AG08396 (cell line): ENCODE measurements around the gene RBM47.
"Not testable (repeated sequence)": the region's sequence is repeated elsewhere in the genome, so short reads cannot be mapped to it uniquely, and the experiment has no call there.

ENCODE experiments used
- DNase-seq: peaks from one replicate; pipeline ENCODE4 v3.0.0; 2012; ENCODE audit warnings: low spot score, mixed read lengths

The RBM47 gene

DNA sequence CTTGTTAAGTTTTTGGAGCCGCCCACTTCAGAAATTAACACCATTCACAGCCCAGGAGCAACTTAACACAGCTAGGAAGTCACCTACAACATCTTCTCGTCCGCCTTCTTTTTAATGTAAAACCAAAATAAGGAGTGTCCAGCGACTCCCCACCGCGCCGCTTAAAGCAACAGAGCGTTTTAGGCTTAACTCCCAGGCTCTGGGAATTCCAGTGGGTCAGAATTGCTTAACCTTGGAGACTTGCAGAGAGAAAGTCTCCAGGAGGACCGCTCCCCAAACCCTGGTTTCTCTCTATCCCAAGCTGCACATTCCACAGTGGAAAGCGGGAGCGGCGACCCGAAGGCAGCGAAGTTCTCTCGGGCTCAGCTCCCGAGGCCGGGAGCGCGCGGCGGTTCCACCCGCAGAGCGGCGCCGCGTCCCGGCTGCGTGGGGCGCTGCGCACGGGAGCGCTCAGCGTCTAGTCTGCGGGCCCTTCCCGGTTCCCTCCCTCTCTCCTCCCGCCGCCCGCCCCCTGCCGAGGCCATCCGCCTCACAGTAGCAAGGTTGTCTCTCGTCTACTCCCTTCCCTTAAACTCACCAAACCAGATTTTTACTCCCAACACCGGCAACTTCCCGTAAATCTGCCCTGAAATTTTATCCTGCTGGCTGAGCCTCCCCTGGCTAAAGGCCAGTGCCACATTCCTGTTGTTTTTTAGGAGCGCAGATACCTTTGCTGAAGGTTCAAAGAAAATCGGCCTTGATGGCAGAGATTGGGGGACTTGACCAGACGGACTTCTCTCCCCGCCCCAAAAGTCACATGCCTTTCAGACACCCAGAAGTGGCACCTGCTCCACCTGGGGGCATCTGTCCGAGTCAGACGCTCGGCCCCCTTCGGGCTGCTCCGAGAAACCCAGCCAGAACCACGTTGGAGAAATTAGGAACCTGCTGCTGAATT, at the start of gene RBM47:
Gene RBM47 (minus strand): TSS at position 464 of the 934 bp plus-strand sequence. CDS start 190,971 bp downstream, outside the sequence.
- DNase-seq = peak; percentile 69

DNA sequence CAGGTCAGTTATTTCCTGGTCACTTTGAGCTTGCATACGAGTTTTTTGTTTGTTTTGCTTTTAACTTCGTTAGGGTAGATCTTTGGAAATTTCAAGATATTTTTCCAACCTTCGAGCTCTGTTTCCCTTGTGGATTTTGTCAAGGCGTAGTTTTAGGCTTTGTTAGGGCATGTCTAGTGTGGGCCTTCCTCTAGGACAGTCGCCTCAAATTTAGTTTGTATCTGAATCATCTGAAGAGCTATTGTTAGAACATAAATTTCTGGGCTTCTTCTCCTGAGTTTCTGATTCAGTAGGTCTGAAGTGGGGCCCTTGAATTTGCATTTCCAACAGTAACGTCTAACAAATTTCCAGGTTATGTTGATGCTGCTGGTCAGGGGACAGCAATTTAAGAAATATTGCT, 48.8 kb upstream of the RBM47 start:
- DNase-seq = no peak

GRCh38 chr4:40675166-40675565, 45.5 kb upstream of the RBM47 start:
- no peak for DNase-seq

DNA sequence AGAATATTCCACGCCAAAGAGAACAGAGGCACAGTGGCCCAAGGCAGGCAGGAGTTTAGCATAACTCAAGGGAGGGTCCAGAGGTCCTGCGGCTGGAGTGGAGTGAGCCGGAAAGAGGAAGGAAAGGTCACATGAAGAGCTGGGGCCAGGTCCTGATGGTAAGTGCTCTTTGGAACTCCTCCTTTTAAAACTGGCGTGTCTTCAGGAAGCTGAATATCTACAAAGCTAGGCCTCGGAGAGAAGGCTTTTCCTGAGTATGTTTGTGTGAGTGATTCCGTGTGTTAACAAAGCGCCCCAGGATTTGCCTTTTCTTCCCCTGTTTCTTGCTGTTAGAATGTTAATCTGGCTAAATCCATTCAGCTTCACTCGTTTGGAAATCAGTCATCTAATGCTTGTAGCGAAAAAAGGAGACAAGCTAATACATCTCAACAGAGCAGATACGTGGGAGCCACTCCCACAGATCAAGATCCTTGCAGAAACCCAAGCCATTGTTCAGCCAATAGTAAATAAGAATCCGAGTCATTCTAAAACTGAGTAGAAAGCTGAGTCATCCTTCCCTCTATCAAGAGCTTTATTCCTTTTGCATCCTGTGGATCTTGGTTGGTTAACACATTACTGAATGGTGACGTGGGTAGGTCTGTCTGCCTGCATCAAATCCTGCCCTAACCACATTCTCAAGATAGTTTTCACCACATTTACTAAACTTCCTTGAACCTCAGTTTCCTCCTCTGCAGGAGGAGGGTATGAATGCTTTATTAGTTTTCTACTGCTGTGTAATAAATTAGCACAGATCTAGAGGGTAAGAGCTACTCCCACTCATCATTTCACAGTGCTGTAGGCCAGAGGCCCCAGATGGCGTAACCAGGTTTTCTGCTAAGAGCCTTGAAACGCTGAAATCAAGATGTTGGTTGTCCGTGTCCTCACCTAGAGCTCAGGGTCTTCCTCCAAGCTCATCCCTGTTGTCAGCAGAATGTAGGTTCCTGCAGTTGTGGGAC, 43.2 kb upstream of the RBM47 start:
- DNase-seq = peak; percentile 73

GRCh38 chr4:40669504-40669903, 39.8 kb upstream of the RBM47 start:
- no peak for DNase-seq

GRCh38 chr4:40665842-40666241, 36.2 kb upstream of the RBM47 start:
- DNase-seq = no peak

- DNase-seq = peak; percentile 38
Measured at GRCh38 chr4:40662962-40663604, 33.4 kb upstream of the RBM47 start.

GRCh38 chr4:40661803-40662202, 32.1 kb upstream of the RBM47 start:
- no peak for DNase-seq

- no peak for DNase-seq
Measured at GRCh38 chr4:40656201-40656863, 26.7 kb upstream of the RBM47 start.

DNA sequence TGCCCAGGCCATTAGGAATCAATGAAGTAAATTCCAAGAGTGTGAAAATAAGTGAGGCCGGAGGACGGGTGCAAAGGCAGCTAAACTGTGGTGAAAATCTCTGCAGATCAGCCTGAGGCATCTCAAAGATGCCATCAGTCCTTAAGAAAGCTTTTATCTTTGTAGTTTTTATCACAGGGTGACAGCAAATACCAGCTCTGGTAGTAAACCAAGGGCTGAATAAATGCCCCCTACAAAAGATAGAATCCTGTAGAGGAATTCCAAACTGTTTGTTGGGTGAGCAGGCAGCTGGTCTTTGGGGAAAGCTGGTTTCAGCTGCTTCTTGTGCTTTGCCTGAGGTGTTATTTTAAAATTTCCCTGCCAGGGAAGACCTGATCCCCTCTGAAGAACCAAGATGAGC, 21.6 kb upstream of the RBM47 start:
- no peak for DNase-seq

- no peak for DNase-seq
Measured at GRCh38 chr4:40649321-40649720, 19.7 kb upstream of the RBM47 start.

- DNase-seq = no peak
Measured at GRCh38 chr4:40648742-40649281, 19.1 kb upstream of the RBM47 start.

DNA sequence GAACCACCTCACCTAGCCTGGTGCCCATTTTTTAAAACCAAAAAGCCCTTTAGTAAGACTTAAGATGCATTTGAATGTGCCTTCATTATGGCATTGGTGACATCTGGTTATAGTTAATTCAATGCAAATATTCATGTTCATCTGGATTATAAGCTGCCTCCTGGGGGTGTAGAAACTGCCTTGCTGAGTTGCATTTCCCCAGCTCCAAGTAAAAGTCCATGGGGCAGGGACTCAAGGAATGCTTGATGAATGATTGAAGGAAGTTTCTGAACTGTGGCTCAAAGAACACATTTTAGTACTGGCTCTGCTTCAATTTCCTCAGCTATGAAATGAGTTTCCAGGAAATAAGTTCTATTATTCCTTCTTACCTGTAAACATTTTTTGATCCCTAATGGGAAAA, 18.5 kb upstream of the RBM47 start:
- DNase-seq = no peak

DNA sequence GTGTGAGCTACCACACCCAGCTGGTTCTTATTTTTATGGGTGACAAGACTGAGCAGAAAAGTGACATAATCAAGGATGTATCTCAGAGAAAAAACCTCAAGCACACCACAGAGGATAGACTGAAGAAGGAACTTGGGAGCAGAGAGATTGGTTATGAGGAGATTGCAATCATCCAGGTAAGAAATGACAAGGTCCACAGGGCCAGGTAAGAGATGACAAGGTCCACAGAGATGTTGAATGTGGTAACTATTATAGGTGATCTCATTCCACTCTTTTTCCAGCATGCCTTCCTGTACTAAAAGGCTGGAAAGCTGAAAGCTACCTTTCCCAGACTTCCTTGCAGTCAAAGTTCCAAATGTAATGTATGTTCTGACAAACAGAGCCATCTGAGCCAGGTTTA, 15.9 kb upstream of the RBM47 start:
- DNase-seq = no peak

DNA sequence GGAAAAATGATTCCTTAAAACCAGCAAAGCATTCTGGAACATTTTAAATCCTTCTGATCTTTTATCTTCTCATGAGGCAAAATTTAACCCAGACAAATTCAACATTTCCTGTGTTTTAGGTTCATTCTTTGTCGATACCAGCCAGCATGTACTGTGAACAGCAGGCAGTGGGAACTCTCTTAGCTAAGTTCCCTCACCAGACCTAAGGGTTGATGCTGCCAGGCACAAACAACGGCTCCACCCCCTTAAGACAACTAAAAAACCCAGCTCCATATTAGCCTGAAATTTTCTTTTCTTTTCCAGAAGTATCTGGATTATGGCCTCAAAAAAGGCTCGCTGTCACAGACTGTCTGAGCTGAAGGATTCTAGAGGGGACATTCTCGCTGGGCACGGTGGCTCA, 2.4 kb upstream of the RBM47 start:
- DNase-seq = no peak

DNA sequence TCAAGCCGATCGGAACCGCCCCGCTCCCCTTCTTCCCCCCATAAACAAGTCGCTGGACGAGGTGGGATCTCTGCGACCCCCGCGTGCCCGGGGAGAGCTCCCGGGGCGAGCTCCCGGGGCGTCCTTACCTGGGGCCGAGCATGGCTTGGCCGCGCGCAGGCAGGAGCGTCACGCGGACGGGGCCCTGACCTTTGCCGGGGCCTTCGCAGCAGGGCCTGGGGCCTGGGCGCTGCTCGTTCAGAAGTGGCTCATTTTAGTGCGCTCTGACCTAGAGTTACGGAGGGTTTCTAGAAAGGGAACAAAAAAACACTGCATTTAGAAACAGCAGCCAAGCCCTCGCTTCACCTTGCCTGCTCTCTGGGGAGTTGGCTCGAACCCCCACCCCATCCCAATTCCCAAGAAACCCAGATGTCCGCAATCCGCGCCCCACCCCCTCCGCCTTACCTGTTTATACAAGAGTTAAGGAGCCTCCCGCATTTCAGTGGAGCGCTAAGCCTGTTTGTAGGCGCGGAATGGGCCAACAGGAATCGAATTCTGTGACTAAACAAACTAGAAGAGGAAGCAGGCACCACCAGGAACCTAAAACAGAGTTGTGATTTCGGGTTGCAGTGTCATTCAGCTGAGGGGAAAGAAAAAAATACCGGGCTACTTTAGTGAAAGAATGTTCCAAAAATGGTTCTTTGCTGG, 814 bp upstream of the RBM47 start:
- DNase-seq = no peak

GRCh38 chr4:40628888-40629287, 776 bp downstream of the RBM47 start:
- no peak for DNase-seq

- DNase-seq = not testable (repeated sequence)
Measured at GRCh38 chr4:40628407-40628806, 1.3 kb downstream of the RBM47 start.

DNA sequence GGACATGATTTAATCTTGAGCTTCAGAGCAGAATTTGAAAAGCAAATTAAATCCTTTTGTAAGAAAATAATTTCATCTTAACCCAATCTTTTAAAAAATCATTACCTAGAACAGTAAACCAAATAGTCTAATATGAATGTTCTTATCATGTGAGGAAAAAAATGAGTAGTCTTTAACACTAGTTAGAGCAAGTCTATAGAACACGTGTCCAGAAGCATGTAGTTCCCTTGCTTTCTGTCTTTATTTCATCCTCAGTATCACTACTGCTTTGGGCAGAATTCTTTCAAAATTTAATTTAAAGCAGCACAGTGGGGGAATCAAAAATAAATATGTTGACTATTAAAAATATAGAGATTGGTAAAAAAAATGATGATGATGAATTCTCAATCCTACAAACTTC, 2.1 kb downstream of the RBM47 start:
- no peak for DNase-seq

DNA sequence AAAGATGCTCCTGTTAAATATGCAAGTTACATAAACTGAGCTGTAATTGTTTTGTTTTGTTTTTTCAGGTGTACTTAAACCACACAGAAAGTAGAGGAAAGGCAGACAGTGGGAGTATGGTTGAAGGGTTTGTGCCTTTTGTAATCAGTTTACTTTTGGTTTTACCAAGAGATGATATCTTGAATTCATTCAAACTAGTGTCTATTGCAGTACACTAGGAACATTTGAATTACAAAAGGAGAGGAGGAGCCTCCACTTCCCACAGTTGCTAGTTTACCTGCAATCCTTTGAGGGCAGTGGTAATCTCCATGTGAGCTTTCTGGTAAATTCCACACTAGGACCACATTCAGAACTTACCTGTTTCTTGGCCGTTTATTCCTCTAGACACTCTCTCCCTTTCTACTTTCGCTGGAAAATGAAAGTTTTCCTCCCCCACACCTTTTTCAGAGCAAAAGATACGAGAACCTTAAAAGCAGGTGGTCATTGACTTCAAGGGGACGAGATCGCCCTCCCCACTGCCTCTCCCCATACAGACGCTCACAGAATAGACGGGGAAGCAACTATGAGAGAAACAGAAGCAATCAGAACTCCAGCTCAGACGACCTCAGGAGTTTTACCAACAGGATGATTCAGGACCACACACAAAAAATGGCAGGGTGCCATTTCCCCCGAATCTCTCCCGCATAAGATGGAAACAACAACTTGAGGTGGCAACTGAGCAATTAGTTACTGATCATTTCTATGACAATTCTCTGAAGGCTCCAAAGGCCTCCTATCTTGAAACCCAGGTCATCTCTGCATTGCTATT, 3.3 kb downstream of the RBM47 start:
- no peak for DNase-seq
